Measurements from ENCODE around the gene CDKL4. TPM values are rescaled to one million over a fixed set of nuclear protein-coding genes. Genes with fewer than 3 reads are reported as not detected.
"Not testable (repeated sequence)": the region's sequence is repeated elsewhere in the genome, so short reads cannot be mapped to it uniquely, and the experiment has no call there.

Gene CDKL4
- total RNA-seq, 1 donor from 2014 or later, result 0.96 TPM

- no peak for DNase-seq (ENCODE audit: low spot score)
Observed at GRCh38 chr2:39144416-39144815, 99.4 kb downstream of the CDKL4 start.

- no peak for DNase-seq (ENCODE audit: low spot score)
Observed at GRCh38 chr2:39142904-39143605, 100.7 kb downstream of the CDKL4 start.

- no peak for DNase-seq (ENCODE audit: low spot score)
Observed at GRCh38 chr2:39141334-39142271, 102.2 kb downstream of the CDKL4 start.

GRCh38 chr2:39140948-39141333 lies 102.8 kb downstream of the CDKL4 start:
- DNase-seq (ENCODE audit: low spot score), result not testable (repeated sequence)

GRCh38 chr2:39140322-39140847 lies 103.4 kb downstream of the CDKL4 start:
- DNase-seq (ENCODE audit: low spot score), result no peak

- no peak for DNase-seq (ENCODE audit: low spot score)
Observed at GRCh38 chr2:39139511-39140237, 104.1 kb downstream of the CDKL4 start.

- peak; percentile 51 for DNase-seq (ENCODE audit: low spot score)
Observed at GRCh38 chr2:39138837-39139211, 104.9 kb downstream of the CDKL4 start.

GRCh38 chr2:39138187-39138836 lies 105.5 kb downstream of the CDKL4 start:
- not testable (repeated sequence) for DNase-seq (ENCODE audit: low spot score)

GRCh38 chr2:39136799-39137198 lies 107.0 kb downstream of the CDKL4 start:
- DNase-seq (ENCODE audit: low spot score), result no peak

- DNase-seq (ENCODE audit: low spot score), result no peak
Observed at GRCh38 chr2:39135690-39136259, 108.0 kb downstream of the CDKL4 start.

GRCh38 chr2:39133215-39133851 lies 110.4 kb downstream of the CDKL4 start:
- DNase-seq (ENCODE audit: low spot score), result peak; percentile 51

- no peak for DNase-seq (ENCODE audit: low spot score)
Observed at GRCh38 chr2:39128919-39129391, 114.8 kb downstream of the CDKL4 start.

- DNase-seq (ENCODE audit: low spot score), result no peak
Observed at GRCh38 chr2:39127973-39128372, 115.8 kb downstream of the CDKL4 start.

Other genes with a start within 250 kb of the CDKL4 start
- gene SOS1, start 122.9 kb downstream of the CDKL4 start, total RNA-seq, result 58.2 TPM
- 50.1 TPM for gene MAP4K3, start 193.3 kb upstream of the CDKL4 start, total RNA-seq

Data from mesenteric fat pad (tissue), 1 donor.